CD14-positive monocyte (primary cell): ENCODE measurements around the gene NAP1L4. TPM values are rescaled to one million over a fixed set of nuclear protein-coding genes. Genes with fewer than 3 reads are reported as not detected.

ENCODE experiments used
- DNase-seq, 3 donors: peaks; one replicate each; pipeline ENCODE4 v3.0.0-alpha.2; 2011 to 2022
- H2AFZ ChIP-seq: 2 replicates; pipeline ENCODE4 v1.6.0; 2012; ENCODE audit warnings: mild to moderate bottlenecking, low read depth, low read length, inconsistent platforms; ENCODE audit not compliant: insufficient read depth, poor library complexity, severe bottlenecking
- H3K27ac ChIP-seq, 2 donors: 1 replicate in 1 of 2; 2 replicates in 1 of 2; pipeline ENCODE4 v1.5.1; 2012 to 2013; ENCODE audit warnings: low read length in 2 of 2, control low read depth in 1 of 2, inconsistent platforms in 1 of 2, low read depth in 1 of 2, mild to moderate bottlenecking in 1 of 2
- H3K27me3 ChIP-seq, 2 donors: one replicate each; pipeline versions ENCODE4 v1.6.0 to v1.6.1; 2011 to 2013; ENCODE audit warnings: low read length in 2 of 2; ENCODE audit not compliant: control insufficient read depth in 2 of 2, insufficient read depth in 2 of 2
- H3K36me3 ChIP-seq, 2 donors: replicated peaks in 1 of 2; 1 replicate in 1 of 2; 2 replicates in 1 of 2; pipeline versions ENCODE4 v1.5.1 to v1.6.1; 2012 to 2013; ENCODE audit warnings: low read length in 2 of 2, control low read depth in 1 of 2, inconsistent platforms in 1 of 2, mild to moderate bottlenecking in 1 of 2; ENCODE audit not compliant: insufficient read depth in 2 of 2, control insufficient read depth in 1 of 2
- H3K4me1 ChIP-seq, 2 donors: 1 replicate in 1 of 2; 2 replicates in 1 of 2; pipeline versions ENCODE4 v1.5.1 to v1.6.1; 2012 to 2013; ENCODE audit warnings: low read length in 2 of 2, control low read depth in 1 of 2, inconsistent platforms in 1 of 2, mild to moderate bottlenecking in 1 of 2, moderate library complexity in 1 of 2; ENCODE audit not compliant: insufficient read depth in 2 of 2, control insufficient read depth in 1 of 2
- H3K4me2 ChIP-seq: replicated peaks from 2 replicates; pipeline ENCODE3; 2012; ENCODE audit warnings: low read length, moderate library complexity, mild to moderate bottlenecking; ENCODE audit not compliant: poor library complexity, severe bottlenecking; ENCODE audit errors: extremely low read depth
- H3K4me3 ChIP-seq, 3 experiments: fragments of 200-600 bp in 1 of 3; sonication (generic) in 1 of 3; replicated peaks in 1 of 3; 1 replicate in 2 of 3; 2 replicates in 1 of 3; pipeline ENCODE4 v1.5.1; 2011 to 2013; ENCODE audit warnings: low read length in 3 of 3, mild to moderate bottlenecking in 3 of 3, control low read depth in 2 of 3, low read depth in 2 of 3, inconsistent platforms in 1 of 3, moderate library complexity in 1 of 3
- H3K79me2 ChIP-seq: 2 replicates; pipeline ENCODE4 v1.6.0; 2012; ENCODE audit warnings: mild to moderate bottlenecking, control low read depth, inconsistent platforms, low read length, moderate library complexity; ENCODE audit not compliant: insufficient read depth
- H3K9ac ChIP-seq: 2 replicates; pipeline ENCODE4 v1.6.0; 2017; ENCODE audit warnings: low read length, mild to moderate bottlenecking; ENCODE audit not compliant: insufficient read depth, poor library complexity, severe bottlenecking
- H3K9me3 ChIP-seq, 2 donors: replicated peaks in 1 of 2; 1 replicate in 1 of 2; 2 replicates in 1 of 2; pipeline versions ENCODE4 v1.5.1 to v1.6.1; 2012 to 2013; ENCODE audit warnings: low read length in 2 of 2, control low read depth in 1 of 2; ENCODE audit not compliant: control insufficient read depth in 1 of 2, insufficient read depth in 1 of 2
- H4K20me1 ChIP-seq: 2 replicates; pipeline ENCODE4 v1.6.0; 2012; ENCODE audit warnings: mild to moderate bottlenecking, low read length, control low read depth, moderate library complexity; ENCODE audit not compliant: insufficient read depth
- H3K27ac Mint-ChIP-seq, 7 donors: one replicate each; pipeline ENCODE4 v1.8.0; 2020; ENCODE audit warnings: mild to moderate bottlenecking in 7 of 7, mixed read lengths in 7 of 7, moderate library complexity in 6 of 7, inconsistent platforms in 2 of 7
- H3K27me3 Mint-ChIP-seq, 3 donors: one replicate each; pipeline ENCODE4 v1.8.0; 2021 to 2022; ENCODE audit warnings: low read depth in 3 of 3, mild to moderate bottlenecking in 3 of 3, mixed read lengths in 3 of 3, moderate library complexity in 3 of 3, inconsistent platforms in 1 of 3
- H3K36me3 Mint-ChIP-seq, 2 donors: one replicate each; pipeline ENCODE4 v1.8.0; 2020; ENCODE audit warnings: mixed read lengths in 2 of 2, inconsistent platforms in 1 of 2, mild to moderate bottlenecking in 1 of 2
- H3K4me1 Mint-ChIP-seq: one replicate; pipeline ENCODE4 v1.8.0; 2020; ENCODE audit warnings: mild to moderate bottlenecking, mixed read lengths
- H3K4me3 Mint-ChIP-seq, 2 donors: one replicate each; pipeline ENCODE4 v1.8.0; 2020; ENCODE audit warnings: mild to moderate bottlenecking in 2 of 2, mixed read lengths in 2 of 2, moderate library complexity in 1 of 2
- H3K9me3 Mint-ChIP-seq, 7 donors: one replicate each; pipeline ENCODE4 v1.8.0; 2020 to 2022; ENCODE audit warnings: mixed read lengths in 7 of 7, mild to moderate bottlenecking in 6 of 7, moderate library complexity in 6 of 7, inconsistent platforms in 2 of 7
- CTCF ChIP-seq: fragments of 200-600 bp; IDR thresholded peaks from one replicate; pipeline ENCODE4 v1.8.0; 2022; ENCODE audit warnings: antibody characterized with exemption, mild to moderate bottlenecking
- WGBS: methylation state at CpG from one replicate; pipeline ENCODE4 v1.1.5; 2013; ENCODE audit warnings: missing lambda C conversion rate; ENCODE audit not compliant: insufficient coverage; 5-methylcytosine and 5-hydroxymethylcytosine counted together
- intact Hi-C, 2 donors: fragments of 100-400 bp; cut with micrococcal nuclease; formaldehyde crosslinking; loops; one replicate each; pipeline versions ENCODE4 v1.15.0 to v1.15.1; 2023
- polyA plus RNA-seq, 3 donors: library from polyadenylated mRNA; depleted of rRNA in 1 of 3; unstranded in 2 of 3; stranded (reverse) in 1 of 3; fragments of 300-500 nt in 2 of 3; fragments of >200 nt in 1 of 3; fragmentation: Illumina TruSeq in 2 of 3; gene quantifications; 1 replicate in 2 of 3; 2 replicates in 1 of 3; pipeline ENCODE4 v1.2.3, GENCODE V29; 2012 to 2021

Gene NAP1L4
- polyA plus RNA-seq, 3 donors: 42.1 to 44.9 (median 44.9) TPM

DNA sequence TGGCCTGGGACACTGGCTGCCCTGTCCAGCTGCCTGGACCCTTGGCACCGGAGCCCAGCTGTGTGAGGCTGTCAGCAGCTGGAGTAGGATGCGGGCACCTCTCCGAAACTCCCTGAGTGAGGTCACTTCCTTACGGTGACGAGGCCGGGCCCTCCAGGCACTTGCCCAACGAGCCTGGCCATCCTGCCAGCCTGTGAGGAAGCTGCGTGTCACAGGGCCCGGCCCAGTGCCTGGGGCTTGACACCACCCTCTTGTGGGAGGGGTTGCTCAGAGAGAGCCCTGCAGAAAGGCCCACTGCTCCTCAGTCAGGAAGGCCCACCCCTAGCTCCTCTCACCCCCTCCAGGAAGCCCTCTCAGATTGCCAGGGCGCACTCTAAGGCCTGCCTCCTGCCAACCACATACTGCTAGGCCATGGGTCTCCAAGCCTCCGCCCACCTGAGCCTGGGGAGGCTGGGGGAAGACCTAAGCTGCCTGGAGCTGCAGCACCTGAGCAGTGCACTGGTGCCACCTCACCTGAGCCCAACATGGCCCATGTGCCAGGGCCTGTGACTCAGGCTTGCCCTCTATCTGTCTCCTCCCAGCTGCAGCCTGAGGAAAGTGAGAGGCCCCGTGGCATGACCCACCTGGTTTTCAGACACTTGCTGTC is 58.6 kb downstream of the NAP1L4 start:
- Histone ChIP-seq H4K20me1 (peaks cover 4% of the 10 kb centered on the region), H3K27me3 (peaks cover 0 to 8% of the 10 kb centered on the region in 2 donors), H2AFZ (peak overlapping the region; percentile 69), H3K4me2 (peak overlapping the region; percentile 65), H3K36me3 (no peaks in the 10 kb centered on the region), H3K4me3 (peak overlapping the region in 2 of 3 experiments; percentile 27 to 56), H3K79me2 (no peaks in the 10 kb centered on the region), H3K27ac (peak overlapping the region; percentile 98), H3K4me1 (peaks cover 42 to 55% of the 10 kb centered on the region in 2 donors), H3K9me3 (peaks cover 9 to 12% of the 10 kb centered on the region in 2 donors), H3K9ac (peak overlapping the region; percentile 82)
- Mint-ChIP-seq H3K27me3 (peaks cover 11 to 29% (median 20%) of the 10 kb centered on the region in 3 donors), H3K4me1 (peaks cover 31% of the 10 kb centered on the region), H3K9me3 (peaks cover 11 to 17% (median 15%) of the 10 kb centered on the region in 7 donors), H3K4me3 (peak overlapping the region; percentile 67 to 69), H3K36me3 (peaks cover 0 to 7% of the 10 kb centered on the region in 2 donors), H3K27ac (peak overlapping the region; percentile 95 to 99 (median 98))
- no peak for TF ChIP-seq CTCF
- peak; percentile 96 to 100 (median 98) for DNase-seq
- intact Hi-C loops: loop anchor here (2.0 to 5.0 kb wide), 3 partner anchors 36 to 103 kb away; partner anchors contain the start of gene NAP1L4 (in 2 of the 2)
- 23% methylated on average over 8 of the region's 12 CpGs for WGBS

DNA sequence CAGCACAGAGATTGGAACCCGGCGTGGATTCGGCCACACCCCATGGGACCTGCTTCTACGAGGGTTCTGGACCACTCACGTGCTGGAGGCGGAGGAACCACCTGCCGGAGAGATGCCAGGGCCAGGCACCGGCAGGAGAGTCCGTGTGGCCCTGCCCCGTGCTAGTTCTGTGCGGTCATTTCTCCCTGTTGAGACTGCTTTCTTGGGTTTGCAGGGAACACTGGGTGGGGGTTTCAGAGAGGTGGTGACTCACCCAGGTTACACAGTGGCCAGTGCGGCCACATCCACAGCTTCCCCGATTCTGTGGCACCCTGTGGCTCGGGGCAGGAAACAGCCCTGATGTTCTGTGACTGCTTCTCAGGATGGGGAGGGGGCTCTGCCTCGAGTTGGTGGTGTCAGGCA is 59.3 kb downstream of the NAP1L4 start:
- intact Hi-C loops: loop anchor here (2.0 to 5.0 kb wide), 3 partner anchors 36 to 104 kb away; partner anchors contain the start of gene NAP1L4 (in 2 of the 2)
- H3K9ac ChIP-seq: peak overlapping the region; percentile 82
- H3K36me3 ChIP-seq: no peaks in the 10 kb centered on the region
- H3K9me3 ChIP-seq: peaks cover 11% of the 10 kb centered on the region in 2 donors
- Mint-ChIP-seq H3K4me3 (peak overlapping the region; percentile 67 to 69), H3K9me3 (peaks cover 4 to 15% (median 11%) of the 10 kb centered on the region in 7 donors), H3K27ac (peak overlapping the region; percentile 95 to 99 (median 98)), H3K36me3 (peaks cover 5 to 9% of the 10 kb centered on the region in 2 donors), H3K4me1 (peaks cover 36% of the 10 kb centered on the region), H3K27me3 (peaks cover 17 to 36% (median 25%) of the 10 kb centered on the region in 3 donors)
- peaks cover 48 to 62% of the 10 kb centered on the region in 2 donors for H3K4me1 ChIP-seq
- 50% methylated on average over 12 of the region's 15 CpGs for WGBS
- H3K4me3 ChIP-seq: peak overlapping the region in 2 of 3 experiments; percentile 27 to 56
- peak overlapping the region; percentile 98 for H3K27ac ChIP-seq
- no peaks in the 10 kb centered on the region for H3K79me2 ChIP-seq
- H3K4me2 ChIP-seq: peak overlapping the region; percentile 65
- TF ChIP-seq CTCF: no peak
- peak; percentile 89 to 96 (median 90) for DNase-seq
- H3K27me3 ChIP-seq: peaks cover 0 to 15% of the 10 kb centered on the region in 2 donors
- peaks cover 8% of the 10 kb centered on the region for H4K20me1 ChIP-seq
- no peak overlapping the region for H2AFZ ChIP-seq
